Peyer's patch (tissue), 4 donors: Measurements from ENCODE around the gene AHDC1. TPM values are rescaled to one million over a fixed set of nuclear protein-coding genes. Genes with fewer than 3 reads are reported as not detected.
"Not testable (repeated sequence)": the region's sequence is repeated elsewhere in the genome, so short reads cannot be mapped to it uniquely, and the experiment has no call there.

Experiments
- DNase-seq, 3 donors: peaks; one replicate each; pipeline ENCODE4 v3.0.0-alpha.2; 2017 to 2019
- H3K27ac ChIP-seq, 4 donors: fragments of 200-600 bp; sonication (generic); one replicate each; pipeline ENCODE4 v1.5.1; 2016 to 2019
- H3K27me3 ChIP-seq, 2 donors: fragments of 200-600 bp; sonication (generic); one replicate each; pipeline ENCODE4 v1.5.1; 2019
- H3K36me3 ChIP-seq, 3 donors: fragments of 200-600 bp; sonication (generic); one replicate each; pipeline ENCODE4 v1.5.1; 2016 to 2019
- H3K4me1 ChIP-seq, 4 donors: fragments of 200-600 bp; sonication (generic); one replicate each; pipeline ENCODE4 v1.5.1; 2016 to 2019
- H3K4me3 ChIP-seq, 4 donors: fragments of 200-600 bp; sonication (generic); 1 replicate in 3 of 4; 2 replicates in 1 of 4; pipeline ENCODE4 v1.5.1; 2016 to 2019; ENCODE audit warnings: mild to moderate bottlenecking in 1 of 4
- H3K9me3 ChIP-seq, 4 donors: fragments of 200-600 bp; sonication (generic); one replicate each; pipeline ENCODE4 v1.5.1; 2016 to 2019; ENCODE audit warnings: mild to moderate bottlenecking in 1 of 4
- POLR2A ChIP-seq, 2 donors: fragments of 450-650 bp; IDR thresholded peaks; one replicate each; pipeline ENCODE4 v1.5.1; 2017; ENCODE audit warnings: antibody characterized with exemption in 2 of 2, mild to moderate bottlenecking in 2 of 2, moderate library complexity in 2 of 2
- total RNA-seq, 4 donors: library from RNA; depleted of rRNA; stranded (reverse); fragments of >200 nt; gene quantifications; one replicate each; pipeline ENCODE4 v1.1.0, GENCODE V29; 2016
- TF ChIP-seq, protein P1 (sequence below), 6 experiments: fragments of 450-650 bp in 4 of 6; fragments of 200-600 bp in 2 of 6; sonication (generic) in 1 of 6; IDR thresholded peaks; one replicate each; pipeline ENCODE4 v1.5.1; 2017 to 2019; ENCODE audit warnings: antibody characterized with exemption in 6 of 6, mild to moderate bottlenecking in 3 of 6, moderate library complexity in 1 of 6

The AHDC1 gene
- total RNA-seq, 4 donors from 2014 or later = 7.0 to 21.5 (median 12.0) TPM

DNA sequence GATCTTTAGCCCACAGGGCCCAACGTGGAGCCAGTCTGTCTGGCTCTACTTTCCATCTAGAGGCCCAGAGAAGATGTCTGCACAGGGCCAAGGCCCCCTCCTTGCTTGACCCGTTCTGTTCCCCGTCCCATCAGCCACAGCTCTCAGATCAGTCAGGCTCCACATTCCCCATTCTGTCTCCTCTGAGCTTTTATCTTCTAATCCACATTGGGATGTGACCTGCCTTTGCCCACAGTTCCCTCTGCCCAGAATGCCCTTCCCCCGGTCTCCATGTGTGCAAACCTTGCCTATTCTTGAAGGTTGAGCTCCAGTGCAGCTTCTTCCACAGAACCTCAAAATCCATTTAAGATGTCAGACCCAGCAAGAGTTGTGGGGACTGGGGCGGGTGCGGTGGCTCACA is 60.7 kb downstream of the AHDC1 start:
- no peak overlapping the region for H3K4me3 ChIP-seq
- peak overlapping the region; percentile 1 to 81 (median 60) for H3K27ac ChIP-seq
- H3K27me3 ChIP-seq = no peaks in the 10 kb centered on the region
- peaks cover 0 to 56% (median 0%) of the 10 kb centered on the region in 4 donors for H3K4me1 ChIP-seq
- no peak for DNase-seq
- TF ChIP-seq POLR2A (IDR thresholded peaks at IDR 0.05) = no peak
- TF ChIP-seq, protein P1, sequence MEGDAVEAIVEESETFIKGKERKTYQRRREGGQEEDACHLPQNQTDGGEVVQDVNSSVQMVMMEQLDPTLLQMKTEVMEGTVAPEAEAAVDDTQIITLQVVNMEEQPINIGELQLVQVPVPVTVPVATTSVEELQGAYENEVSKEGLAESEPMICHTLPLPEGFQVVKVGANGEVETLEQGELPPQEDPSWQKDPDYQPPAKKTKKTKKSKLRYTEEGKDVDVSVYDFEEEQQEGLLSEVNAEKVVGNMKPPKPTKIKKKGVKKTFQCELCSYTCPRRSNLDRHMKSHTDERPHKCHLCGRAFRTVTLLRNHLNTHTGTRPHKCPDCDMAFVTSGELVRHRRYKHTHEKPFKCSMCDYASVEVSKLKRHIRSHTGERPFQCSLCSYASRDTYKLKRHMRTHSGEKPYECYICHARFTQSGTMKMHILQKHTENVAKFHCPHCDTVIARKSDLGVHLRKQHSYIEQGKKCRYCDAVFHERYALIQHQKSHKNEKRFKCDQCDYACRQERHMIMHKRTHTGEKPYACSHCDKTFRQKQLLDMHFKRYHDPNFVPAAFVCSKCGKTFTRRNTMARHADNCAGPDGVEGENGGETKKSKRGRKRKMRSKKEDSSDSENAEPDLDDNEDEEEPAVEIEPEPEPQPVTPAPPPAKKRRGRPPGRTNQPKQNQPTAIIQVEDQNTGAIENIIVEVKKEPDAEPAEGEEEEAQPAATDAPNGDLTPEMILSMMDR (IDR thresholded peaks at IDR 0.05) = no peak
- peaks cover 0 to 12% (median 0%) of the 10 kb centered on the region in 3 donors for H3K36me3 ChIP-seq
- no peaks in the 10 kb centered on the region for H3K9me3 ChIP-seq

DNA sequence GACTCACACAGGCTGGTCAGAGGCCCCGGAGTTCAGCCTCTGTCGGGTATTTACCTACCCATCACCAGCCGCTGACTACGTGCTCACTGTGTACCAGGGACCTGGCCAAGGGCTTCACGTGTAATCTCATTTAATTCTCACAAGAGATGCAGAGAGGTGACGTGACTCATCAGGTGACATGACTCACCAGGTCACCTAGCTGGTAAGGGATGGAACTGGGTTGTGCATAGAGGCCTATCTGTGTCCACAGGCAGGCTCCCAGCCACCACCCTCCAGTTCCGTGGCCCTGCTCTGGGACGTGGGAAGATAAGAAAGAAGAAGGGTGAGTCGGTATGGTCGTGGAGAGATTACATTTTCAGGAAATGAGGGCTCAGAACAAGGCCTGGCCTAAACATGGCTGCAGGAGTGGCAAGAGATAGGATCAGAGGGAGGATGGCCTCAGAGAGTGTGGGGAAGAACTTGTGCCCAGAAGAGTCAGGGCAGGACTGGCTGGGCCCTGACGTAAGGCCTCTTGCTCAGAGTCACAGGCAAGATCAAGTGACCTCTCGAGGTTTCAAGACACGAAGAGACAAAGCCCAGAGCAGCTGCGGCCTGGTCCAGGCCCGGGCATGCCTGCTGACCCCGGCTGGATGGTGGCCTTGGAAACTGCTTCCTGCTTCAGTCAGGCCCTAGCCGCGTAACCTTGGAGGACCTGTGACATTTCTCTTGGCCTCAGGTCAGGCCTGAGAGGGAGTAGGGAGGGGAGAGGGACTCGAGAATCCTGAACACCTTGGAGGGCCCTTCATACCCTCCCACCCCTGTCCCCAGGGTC is 61.3 kb downstream of the AHDC1 start:
- H3K27me3 ChIP-seq = no peaks in the 10 kb centered on the region
- TF ChIP-seq, protein P1 (IDR thresholded peaks at IDR 0.05) = no peak
- TF ChIP-seq POLR2A (IDR thresholded peaks at IDR 0.05) = peak in 1 of 2 donors; percentile 39
- no peak overlapping the region for H3K4me3 ChIP-seq
- no peaks in the 10 kb centered on the region for H3K9me3 ChIP-seq
- peaks cover 0 to 5% (median 0%) of the 10 kb centered on the region in 3 donors for H3K36me3 ChIP-seq
- H3K27ac ChIP-seq = peak overlapping the region; percentile 1 to 81 (median 60)
- peak in 2 of 3 donors; percentile 82 to 90 for DNase-seq
- H3K4me1 ChIP-seq = peaks cover 0 to 56% (median 0%) of the 10 kb centered on the region in 4 donors

GRCh38 chr1:27539901-27540861 is 63.8 kb downstream of the AHDC1 start:
- Histone ChIP-seq H3K9me3 (no peaks in the 10 kb centered on the region), H3K36me3 (no peaks in the 10 kb centered on the region), H3K4me3 (no peak overlapping the region), H3K27me3 (no peaks in the 10 kb centered on the region), H3K4me1 (peaks cover 0 to 65% (median 0%) of the 10 kb centered on the region in 4 donors), H3K27ac (peak overlapping the region in 1 of 4 donors; percentile 1)
- no peak for TF ChIP-seq POLR2A (IDR thresholded peaks at IDR 0.05)
- TF ChIP-seq, protein P1 (IDR thresholded peaks at IDR 0.05) = no peak
- DNase-seq = no peak

GRCh38 chr1:27538793-27539192 is 65.2 kb downstream of the AHDC1 start:
- Histone ChIP-seq H3K9me3 (no peaks in the 10 kb centered on the region), H3K27me3 (no peaks in the 10 kb centered on the region), H3K4me1 (peaks cover 0 to 51% (median 0%) of the 10 kb centered on the region in 4 donors), H3K36me3 (no peaks in the 10 kb centered on the region), H3K27ac (no peak overlapping the region), H3K4me3 (no peak overlapping the region)
- no peak for TF ChIP-seq POLR2A (IDR thresholded peaks at IDR 0.05)
- TF ChIP-seq, protein P1 (IDR thresholded peaks at IDR 0.05) = no peak
- DNase-seq = no peak

GRCh38 chr1:27538305-27538676 is 65.7 kb downstream of the AHDC1 start:
- not testable (repeated sequence) for H3K36me3 ChIP-seq, H3K9me3 ChIP-seq, DNase-seq, H3K27ac ChIP-seq, H3K27me3 ChIP-seq, H3K4me3 ChIP-seq
- H3K4me1 ChIP-seq = peaks cover 0 to 48% (median 0%) of the 10 kb centered on the region in 4 donors
